Kidney epithelial cell (primary cell): ENCODE measurements around the gene VWDE. TPM values are rescaled to one million over a fixed set of nuclear protein-coding genes. Genes with fewer than 3 reads are reported as not detected.
"Not testable (repeated sequence)": the region's sequence is repeated elsewhere in the genome, so short reads cannot be mapped to it uniquely, and the experiment has no call there.

Experiments
- DNase-seq: peaks from one replicate; pipeline ENCODE4 v3.0.0-alpha.2; 2010; ENCODE audit warnings: low read depth
- H3K27me3 ChIP-seq: 2 replicates; pipeline ENCODE4 v1.6.0; 2011; ENCODE audit warnings: low read length; ENCODE audit not compliant: control insufficient read depth, insufficient read depth
- H3K36me3 ChIP-seq: 2 replicates; pipeline ENCODE4 v1.5.1; 2011; ENCODE audit warnings: low read length; ENCODE audit not compliant: control insufficient read depth, insufficient read depth
- H3K4me3 ChIP-seq: 2 replicates; pipeline ENCODE4 v1.5.1; 2011; ENCODE audit warnings: low read depth, mild to moderate bottlenecking, control low read depth, low read length
- total RNA-seq: library from RNA; depleted of rRNA; stranded (reverse); fragments of >200 nt; gene quantifications from 2 replicates; pipeline ENCODE4 v1.2.3, GENCODE V29; 2015
- TF ChIP-seq, protein P1 (sequence below): IDR thresholded peaks from 2 replicates; pipeline ENCODE4 v1.5.1; 2011; ENCODE audit warnings: mild to moderate bottlenecking, moderate library complexity, low read length, control low read depth, inconsistent platforms; ENCODE audit not compliant: insufficient read depth, poor library complexity, severe bottlenecking

The VWDE gene
- total RNA-seq, 1 donor from 2014 or later = 3.3 TPM

DNA sequence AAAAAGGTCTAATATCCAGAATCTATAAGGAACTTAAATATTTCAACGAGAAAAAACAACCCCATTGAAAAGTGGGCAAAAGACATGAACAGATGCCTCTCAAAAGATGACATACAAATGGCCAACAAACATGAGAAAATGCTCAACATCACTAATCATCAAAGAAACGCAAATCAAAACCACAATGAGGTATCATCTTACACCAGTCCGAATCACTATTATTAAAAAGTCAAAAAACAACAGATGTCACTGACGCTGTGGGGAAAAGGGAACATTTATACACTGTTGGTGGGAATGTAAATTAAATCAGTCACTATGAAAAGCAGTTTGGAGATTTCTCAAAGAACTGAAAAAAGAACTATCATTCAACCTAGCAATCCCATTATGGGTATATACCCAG is 6.0 kb downstream of the VWDE start:
- TF ChIP-seq, protein P1, sequence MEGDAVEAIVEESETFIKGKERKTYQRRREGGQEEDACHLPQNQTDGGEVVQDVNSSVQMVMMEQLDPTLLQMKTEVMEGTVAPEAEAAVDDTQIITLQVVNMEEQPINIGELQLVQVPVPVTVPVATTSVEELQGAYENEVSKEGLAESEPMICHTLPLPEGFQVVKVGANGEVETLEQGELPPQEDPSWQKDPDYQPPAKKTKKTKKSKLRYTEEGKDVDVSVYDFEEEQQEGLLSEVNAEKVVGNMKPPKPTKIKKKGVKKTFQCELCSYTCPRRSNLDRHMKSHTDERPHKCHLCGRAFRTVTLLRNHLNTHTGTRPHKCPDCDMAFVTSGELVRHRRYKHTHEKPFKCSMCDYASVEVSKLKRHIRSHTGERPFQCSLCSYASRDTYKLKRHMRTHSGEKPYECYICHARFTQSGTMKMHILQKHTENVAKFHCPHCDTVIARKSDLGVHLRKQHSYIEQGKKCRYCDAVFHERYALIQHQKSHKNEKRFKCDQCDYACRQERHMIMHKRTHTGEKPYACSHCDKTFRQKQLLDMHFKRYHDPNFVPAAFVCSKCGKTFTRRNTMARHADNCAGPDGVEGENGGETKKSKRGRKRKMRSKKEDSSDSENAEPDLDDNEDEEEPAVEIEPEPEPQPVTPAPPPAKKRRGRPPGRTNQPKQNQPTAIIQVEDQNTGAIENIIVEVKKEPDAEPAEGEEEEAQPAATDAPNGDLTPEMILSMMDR = no peak
- no peak overlapping the region for H3K4me3 ChIP-seq
- no peak for DNase-seq
- no peaks in the 10 kb centered on the region for H3K27me3 ChIP-seq
- no peaks in the 10 kb centered on the region for H3K36me3 ChIP-seq

DNA sequence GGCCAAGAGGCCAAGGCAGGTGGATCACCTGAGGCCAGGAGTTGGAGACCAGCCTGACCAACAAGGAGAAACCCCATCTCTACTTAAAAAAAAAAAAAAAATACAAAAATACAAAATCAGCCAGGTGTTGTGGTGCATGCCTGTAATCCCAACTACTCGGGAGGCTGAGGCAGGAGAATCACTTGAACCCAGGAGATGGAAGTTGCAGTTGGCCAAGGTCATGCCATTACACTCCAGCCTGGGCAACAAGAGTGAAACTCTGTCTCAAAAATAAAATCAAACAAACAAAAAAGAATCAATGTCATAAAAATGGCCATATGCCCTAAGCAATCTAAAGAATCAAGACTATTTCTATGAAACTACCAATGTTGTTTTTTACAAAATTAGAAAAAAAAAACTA is 7.0 kb downstream of the VWDE start:
- not testable (repeated sequence) for H3K36me3 ChIP-seq, DNase-seq, H3K4me3 ChIP-seq, H3K27me3 ChIP-seq

DNA sequence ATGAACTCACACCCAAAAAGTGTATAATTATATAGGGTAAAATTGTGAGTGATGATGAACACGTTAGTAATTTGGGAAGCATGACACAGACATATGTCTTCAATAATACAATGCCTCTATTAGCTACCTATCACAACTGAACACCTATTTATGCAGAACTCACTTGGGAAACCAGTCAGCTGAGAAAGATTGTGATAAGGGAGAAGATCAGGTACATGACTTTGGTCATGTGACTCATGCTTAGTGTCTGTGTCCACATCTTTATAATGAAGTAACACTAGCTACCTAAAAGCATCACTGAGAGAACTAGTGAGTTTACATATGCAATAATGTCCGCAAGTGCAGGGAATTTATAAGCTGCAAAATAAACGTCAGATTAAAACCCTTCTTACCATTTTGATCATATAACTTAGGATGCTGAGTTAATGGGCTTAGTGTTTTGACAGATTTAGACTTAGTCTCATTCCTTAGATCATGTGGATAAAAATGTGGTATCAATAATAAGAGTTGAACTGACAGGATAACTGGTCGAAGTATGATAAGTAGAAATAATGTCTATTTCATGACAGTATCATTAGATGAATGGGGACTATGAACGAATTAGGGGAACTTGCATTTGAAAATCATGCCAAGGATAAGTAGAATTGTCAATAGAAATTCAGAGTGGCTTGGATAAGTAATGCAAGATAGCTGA is 11.6 kb downstream of the VWDE start:
- TF ChIP-seq, protein P1 = no peak
- DNase-seq = no peak
- no peaks in the 10 kb centered on the region for H3K27me3 ChIP-seq
- H3K36me3 ChIP-seq = no peaks in the 10 kb centered on the region
- no peak overlapping the region for H3K4me3 ChIP-seq

DNA sequence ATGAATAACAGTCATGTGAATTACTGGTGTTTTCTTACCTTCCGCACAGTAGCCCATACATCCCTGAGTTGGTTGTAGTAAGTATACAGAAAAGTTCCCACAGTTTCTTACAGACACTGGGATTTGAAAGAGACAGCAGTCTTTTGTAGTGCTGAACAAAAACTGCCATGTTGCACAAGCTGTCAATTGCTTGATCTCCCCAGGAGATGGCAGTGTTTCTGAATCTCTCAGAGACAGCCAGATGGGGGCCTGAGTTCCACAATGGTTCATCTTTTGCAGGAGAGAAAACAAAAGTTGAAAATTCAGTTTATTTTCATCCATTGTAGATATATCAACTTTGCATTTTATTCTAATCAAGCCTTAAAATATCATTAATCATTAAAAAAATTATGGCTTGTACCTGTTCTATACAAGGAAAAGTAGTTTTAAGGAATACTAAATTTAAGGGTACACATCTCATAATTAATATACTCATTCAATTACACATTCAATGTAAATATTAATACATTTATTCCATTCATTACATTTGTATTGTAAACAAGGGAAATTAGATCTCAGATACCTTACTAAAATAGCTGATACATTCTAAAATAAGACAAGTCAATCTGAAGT is 14.5 kb downstream of the VWDE start:
- Histone ChIP-seq H3K36me3 (no peaks in the 10 kb centered on the region), H3K27me3 (no peaks in the 10 kb centered on the region), H3K4me3 (no peak overlapping the region)
- DNase-seq = peak; percentile 25
- TF ChIP-seq, protein P1 = peak; percentile 88

DNA sequence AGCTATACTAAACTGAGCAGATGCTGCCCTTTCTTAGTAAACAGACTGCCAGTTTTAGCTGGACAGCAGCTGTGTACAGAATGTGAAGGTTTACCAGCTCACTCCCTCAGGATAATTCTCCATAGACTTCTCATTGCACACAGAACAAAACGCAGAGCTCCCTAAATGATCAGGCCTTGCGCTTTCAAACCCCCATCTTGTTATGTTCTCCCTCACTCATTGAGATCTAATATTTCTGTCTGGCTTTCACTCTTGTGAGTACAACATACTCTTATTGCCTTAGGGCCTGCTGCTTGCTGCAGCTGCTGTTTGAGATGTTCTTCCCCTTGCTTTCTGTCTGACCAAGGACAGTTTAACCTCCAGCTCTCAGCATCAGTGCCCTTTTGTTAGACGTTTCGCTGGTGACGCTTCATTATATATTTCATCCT is 17.3 kb downstream of the VWDE start:
- Histone ChIP-seq H3K4me3 (no peak overlapping the region), H3K27me3 (no peaks in the 10 kb centered on the region), H3K36me3 (no peaks in the 10 kb centered on the region)
- no peak for DNase-seq
- TF ChIP-seq, protein P1 = no peak

DNA sequence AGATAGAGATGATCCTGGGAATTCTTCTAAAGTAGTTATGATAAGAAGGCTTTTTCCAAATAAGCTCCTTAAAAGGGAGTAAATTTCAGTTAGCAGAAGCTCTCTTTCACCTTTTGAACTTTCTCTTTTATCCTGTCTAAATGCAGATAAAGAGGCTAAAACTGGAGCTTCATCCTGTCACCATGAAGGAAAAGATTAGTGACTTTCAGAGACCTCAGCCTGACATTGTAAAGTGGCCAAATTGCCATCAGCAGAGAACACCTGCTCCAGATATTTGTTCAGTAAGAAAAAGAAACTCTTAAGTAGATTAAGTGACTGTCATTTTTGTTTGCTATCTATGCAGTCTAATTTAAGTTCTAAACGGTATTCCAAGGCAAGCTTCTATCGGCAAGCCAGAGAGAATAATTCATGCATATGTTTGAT is 18.3 kb downstream of the VWDE start:
- DNase-seq = no peak
- Histone ChIP-seq H3K4me3 (no peak overlapping the region), H3K36me3 (no peaks in the 10 kb centered on the region), H3K27me3 (no peaks in the 10 kb centered on the region)
- TF ChIP-seq, protein P1 = no peak
